IPS-18c (cell line): ENCODE data around the gene ADCY5.

Source experiments
- H3K4me3 ChIP-seq: 2 replicates; pipeline ENCODE4 v1.7.0; 2013; ENCODE audit warnings: low read depth, mild to moderate bottlenecking, low read length, moderate library complexity; ENCODE audit not compliant: insufficient read depth
- H3K9me3 ChIP-seq: one replicate; pipeline ENCODE4 v1.6.1; 2013; ENCODE audit warnings: mild to moderate bottlenecking, low read length, moderate library complexity; ENCODE audit not compliant: control insufficient read depth, insufficient read depth

The ADCY5 gene

DNA sequence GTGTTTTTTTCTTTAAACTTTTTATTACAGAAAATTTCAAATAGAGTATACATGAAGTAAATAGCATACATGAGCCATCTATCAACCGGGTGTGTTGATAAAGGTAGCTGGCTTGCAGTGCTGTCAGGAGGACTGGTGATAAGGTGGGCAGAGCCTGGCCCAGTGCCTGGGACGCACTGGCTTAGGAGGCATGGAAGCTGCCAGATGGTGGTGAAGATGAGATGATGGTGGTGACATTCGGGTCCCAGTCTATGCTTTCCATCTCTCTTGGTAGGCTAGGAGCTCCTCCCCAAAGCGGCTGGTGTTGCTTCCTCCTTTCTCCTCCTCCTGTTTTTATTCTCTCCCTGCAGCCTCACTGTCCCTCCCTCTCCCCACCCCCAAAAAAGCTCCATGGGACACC, 101.7 kb downstream of the ADCY5 start:
- Histone ChIP-seq H3K9me3 (peaks cover 2% of the 10 kb centered on the region), H3K4me3 (no peak overlapping the region)

DNA sequence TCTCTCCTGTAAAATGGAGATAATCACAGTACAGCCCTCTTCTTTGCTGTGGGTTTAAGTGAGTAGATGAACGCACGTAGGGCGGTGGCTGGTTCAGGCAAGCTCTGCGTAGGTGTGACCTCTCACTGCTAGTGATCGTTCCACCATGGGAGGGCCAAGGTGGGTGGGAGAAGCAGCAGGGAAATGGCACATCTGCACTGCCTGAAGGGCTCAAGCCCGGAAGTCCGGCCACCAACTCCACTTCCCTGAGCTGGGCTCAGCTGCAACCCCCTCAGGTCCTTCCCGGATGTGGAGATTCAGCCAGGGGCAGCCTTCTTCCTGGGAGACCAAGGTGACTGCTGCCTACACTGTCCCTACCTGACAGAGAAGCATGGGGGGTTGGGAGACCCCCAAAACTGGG, 102.9 kb downstream of the ADCY5 start:
- Histone ChIP-seq H3K4me3 (no peak overlapping the region), H3K9me3 (peaks cover 2% of the 10 kb centered on the region)

DNA sequence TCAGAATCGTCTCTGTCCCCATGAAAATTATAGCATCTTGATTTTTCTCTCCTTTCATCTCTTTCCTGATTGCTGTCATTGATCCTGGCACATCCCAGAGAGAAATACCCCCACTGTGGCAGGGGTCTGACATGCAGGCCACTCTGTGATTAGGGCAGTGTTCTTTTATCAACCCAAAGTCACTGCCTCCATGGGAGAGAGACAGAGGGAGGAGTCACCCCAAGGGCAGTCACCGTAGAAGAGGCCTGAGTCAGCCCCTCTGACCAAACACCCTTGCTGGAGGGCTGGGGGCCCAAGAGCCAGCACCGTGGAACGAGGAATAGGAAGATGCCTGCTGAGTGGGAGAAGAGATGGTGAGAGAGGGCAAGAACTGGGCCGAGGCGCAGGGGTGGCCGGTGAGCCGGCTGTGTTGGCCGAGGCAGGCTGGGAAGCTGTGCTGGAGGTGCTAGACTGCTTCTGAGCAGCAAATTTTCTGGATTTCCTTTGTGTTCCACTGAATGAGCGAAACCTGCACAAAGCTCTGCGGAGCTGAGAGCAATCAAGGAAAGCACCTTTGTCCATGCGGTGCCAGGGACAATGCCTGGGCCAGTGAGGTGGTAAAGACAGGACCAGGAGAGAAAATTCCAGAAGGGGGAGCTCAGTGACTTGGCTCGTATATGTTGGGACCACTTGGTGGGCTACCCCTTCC, 103.8 kb downstream of the ADCY5 start:
- Histone ChIP-seq H3K4me3 (no peak overlapping the region), H3K9me3 (peaks cover 2% of the 10 kb centered on the region)

DNA sequence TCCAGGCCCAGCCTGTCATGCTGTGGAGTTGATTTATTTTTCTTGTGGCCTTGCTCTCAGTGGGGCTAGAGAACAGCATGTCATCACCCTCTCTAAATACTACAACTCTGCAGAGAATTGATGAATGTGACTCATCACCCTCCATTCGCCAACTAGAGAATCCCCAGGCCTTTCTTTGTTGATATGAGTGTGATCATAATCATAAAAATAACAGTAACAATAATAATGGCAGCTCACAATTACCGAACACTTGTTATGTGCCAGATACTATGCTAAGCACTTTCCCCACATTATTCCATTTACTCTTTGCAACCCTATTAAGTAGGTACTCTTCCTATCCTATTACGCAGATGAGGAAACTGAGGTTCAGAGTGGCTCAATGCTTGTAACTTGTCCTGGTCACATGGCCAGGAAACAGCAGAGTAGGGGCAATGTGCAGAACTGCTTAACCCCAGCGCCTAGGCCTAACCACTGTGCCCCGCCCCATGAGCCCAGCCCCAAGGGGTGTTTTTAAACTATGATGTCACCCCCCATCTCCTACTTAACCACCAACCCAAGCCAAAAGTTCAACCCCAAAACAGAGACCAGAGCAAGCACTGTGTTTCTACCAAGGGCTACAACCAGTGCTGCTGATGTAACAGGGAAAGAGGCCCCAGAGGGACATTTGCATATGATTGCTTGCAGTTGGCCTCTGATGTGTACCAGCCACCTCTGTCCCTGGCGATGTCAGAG, 104.5 kb downstream of the ADCY5 start:
- Histone ChIP-seq H3K4me3 (no peak overlapping the region), H3K9me3 (no peaks in the 10 kb centered on the region)

DNA sequence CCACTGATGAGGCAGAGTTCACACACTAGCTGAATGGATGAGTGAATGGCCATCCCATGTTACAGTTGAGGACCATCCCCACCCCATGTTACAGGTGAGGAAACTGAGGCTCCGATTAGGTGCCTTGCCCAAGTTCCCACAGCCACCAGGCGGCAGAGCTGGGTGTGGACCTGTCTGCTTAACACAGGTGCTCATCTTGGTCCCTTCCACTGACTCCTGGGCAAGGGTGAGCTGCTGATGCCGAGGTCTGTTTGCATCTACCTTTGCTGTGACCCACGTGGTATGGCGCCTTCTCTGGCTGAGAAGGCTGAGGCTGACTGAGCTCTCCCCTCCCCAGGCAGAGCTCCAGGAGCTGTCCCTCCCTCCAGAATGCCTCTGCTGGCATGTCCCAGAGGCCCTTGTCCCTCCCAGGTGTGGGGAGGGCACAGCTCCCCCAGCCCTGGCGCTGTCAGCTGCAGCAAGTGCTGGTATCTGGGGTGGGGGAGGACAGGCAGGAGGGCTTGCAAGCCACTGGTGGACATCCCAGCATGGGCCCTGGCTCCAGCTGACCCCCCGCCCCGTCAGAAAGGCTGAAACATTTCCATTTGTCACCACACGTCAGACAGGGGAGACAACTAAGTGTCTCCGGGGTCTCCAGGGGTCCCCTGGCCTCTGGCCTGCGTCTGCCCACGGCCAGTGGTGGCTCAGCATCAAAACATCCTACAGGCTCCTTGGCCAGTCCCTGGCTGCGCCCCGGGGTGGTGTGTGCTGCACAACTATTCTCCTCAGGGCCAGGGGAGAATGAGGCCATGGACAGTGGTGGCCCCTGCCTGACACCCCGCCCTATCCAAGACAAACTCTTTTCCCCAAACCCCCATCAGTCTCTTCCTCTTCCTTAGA, 105.4 kb downstream of the ADCY5 start:
- no peak overlapping the region for H3K4me3 ChIP-seq

DNA sequence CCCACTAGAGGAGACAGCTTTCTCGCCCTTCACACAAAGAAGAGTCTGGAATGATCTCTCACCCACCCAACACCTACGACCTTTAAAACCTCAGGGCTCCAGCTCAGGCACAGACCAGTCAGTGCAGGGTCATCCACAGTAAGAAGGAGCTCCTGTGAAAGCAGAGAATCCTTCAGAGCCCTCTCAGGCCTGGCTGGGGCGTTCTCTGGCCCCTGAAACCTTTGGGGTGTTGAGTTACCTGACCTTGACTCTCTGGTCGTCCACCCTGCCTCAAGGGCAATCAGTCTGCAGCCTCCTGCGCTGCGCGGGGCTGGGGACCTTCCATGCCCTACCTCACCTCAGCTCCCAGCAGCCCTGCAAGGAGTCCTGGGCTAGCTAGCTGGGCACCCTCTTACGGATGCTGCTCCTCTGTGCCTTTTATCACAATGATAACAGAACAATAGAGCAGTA, 106.2 kb downstream of the ADCY5 start:
- H3K4me3 ChIP-seq = no peak overlapping the region
- H3K9me3 ChIP-seq = no peaks in the 10 kb centered on the region

More for the DNA sequence above, 105.4 kb downstream of the ADCY5 start:
- no peaks in the 10 kb centered on the region for H3K9me3 ChIP-seq

DNA sequence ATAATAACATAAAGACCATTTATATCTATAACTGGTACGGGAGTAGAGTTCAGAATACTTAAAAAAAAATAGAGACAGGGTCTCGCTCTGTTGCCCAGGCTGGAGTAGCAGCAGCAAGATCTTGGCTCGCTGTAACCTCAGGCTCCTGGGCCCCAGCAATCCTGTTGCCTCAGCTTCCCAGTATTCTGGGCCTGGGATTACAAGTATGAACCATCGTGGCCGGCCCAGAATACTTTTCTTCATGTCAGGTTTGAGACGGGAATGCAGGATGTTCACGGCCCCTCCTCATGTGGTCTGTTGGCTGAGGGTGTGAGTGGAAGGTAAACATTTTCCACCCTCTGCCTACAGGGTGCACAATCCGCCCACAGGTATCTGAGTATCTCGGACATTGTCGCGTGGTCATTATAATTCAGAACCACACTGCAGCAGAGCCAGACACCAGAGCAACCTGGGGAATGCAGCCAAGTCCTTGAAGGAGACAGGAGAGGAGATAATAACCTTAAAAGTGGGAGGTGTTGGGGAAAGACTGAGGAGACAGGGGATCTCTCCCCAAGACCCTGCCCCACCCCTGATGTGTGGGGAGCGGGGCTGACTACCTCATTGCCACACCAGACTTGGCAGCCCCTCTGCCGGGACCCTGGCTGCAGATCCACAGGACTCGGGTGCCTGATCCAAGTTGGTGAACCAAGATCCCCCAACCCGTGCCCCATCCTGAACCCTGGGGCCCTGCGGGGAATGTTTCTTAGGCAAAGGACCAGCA, 106.8 kb downstream of the ADCY5 start:
- Histone ChIP-seq H3K4me3 (no peak overlapping the region), H3K9me3 (no peaks in the 10 kb centered on the region)

DNA sequence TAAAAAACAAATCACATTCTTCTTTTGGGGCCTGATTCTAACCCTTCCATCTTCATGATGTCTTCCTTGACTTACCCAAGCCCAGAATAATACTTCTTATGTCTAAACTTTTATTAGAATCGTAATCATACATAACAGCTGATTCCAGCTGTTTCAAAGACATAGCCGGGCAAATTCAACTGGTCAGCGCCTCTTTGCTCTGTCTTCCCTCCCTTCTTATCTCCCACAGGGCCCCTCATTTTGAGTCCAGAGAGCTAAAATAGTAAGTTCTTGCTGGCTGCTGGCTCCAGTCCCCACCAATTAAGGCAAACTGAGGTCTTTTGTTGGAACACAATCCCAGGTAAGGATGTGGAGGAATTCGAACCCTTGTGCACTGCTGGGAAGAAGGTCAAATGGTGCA, 108.6 kb downstream of the ADCY5 start:
- Histone ChIP-seq H3K4me3 (no peak overlapping the region), H3K9me3 (no peaks in the 10 kb centered on the region)

DNA sequence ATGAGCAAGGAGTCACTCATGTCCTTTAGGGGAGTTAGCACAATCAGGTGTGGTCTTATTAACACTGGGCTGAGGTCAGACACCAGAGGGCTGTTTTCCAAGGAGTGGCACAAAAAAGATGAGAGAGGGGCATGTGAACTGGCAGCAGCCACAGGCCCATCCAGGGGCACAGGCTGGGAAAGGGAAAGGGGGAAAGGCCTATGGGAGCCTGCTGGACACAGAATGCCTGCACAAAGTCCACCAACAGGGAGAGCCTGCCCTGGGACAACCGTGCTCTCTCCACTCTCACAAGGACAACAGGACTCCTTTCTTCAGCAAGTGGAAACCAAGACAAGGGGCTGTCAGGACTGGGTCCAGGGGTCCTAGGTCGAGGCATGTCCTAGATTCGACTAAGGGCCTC, 109.6 kb downstream of the ADCY5 start:
- Histone ChIP-seq H3K9me3 (no peaks in the 10 kb centered on the region), H3K4me3 (no peak overlapping the region)

DNA sequence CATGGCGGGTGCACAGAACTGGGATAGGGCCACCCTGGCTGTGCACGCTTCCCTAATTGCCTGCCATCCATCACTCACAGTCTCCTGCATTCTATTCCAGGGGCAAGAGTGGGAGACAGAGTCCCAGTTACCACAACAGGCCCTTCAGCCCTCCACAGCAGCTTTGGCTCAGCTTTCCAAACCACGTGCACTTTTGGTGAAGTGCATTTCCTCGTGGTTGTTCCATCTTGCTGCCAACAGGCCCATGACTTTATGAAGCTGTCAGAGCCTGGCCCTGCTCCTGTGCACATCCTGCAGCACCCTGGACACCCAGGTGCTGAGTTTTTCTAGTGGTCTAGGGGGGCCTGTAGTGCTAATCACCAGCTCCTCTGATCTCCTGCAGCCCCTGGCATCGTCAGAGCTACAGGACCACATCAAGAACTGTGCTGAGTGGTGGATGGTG, 110.2 kb downstream of the ADCY5 start:
- H3K9me3 ChIP-seq = no peaks in the 10 kb centered on the region
- no peak overlapping the region for H3K4me3 ChIP-seq

DNA sequence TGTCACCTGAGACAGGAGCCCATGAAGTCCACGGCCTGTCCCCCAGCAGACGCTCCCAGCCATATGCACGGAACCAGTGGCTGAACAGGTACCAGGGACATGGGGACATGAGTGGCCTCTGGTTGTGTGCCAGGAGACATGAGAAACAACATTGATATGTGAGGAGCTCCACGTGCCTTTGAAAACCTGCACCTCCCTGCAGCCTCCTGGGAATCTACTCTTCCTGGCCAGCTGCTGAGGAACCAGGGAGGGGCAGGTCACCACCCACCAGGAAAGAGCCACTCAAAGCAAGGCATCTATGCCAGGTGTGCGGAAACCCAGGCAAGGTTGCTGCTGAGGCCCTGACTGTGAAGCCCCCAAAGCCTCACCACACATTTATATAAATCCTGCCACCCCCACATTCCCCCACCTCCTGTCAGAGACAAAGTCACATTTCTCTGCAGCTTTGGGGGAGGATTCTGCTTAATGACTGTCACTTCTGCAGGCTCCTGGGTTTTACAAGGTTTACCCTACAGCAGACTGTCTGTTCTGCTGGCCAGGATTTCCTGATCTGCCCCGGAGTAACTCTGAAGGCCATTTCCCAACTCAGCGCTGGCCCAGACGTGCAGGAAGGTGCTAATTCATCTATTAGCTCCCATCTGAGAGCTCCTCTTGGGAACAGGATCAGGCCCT, 110.8 kb downstream of the ADCY5 start:
- no peaks in the 10 kb centered on the region for H3K9me3 ChIP-seq
- no peak overlapping the region for H3K4me3 ChIP-seq

DNA sequence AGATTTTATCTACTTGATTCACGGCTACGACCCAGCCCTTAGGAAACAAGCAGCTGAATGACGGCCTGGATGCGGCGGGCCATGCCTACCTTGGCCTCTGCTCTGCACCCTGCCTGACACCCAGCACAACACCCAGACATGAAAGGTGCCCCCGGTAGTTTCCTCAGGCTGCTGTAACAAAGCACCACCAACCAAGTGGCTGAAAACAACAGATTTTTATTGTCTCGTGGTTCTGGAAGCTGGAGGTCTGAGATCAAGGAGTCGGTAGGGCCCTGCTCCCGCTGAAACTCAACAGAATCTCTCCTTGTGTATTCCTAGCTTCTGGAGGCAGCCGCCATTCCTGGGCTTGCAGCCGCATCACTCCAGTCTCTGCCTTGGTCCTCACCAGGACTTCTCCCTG, 111.7 kb downstream of the ADCY5 start:
- H3K9me3 ChIP-seq = no peaks in the 10 kb centered on the region
- H3K4me3 ChIP-seq = no peak overlapping the region

DNA sequence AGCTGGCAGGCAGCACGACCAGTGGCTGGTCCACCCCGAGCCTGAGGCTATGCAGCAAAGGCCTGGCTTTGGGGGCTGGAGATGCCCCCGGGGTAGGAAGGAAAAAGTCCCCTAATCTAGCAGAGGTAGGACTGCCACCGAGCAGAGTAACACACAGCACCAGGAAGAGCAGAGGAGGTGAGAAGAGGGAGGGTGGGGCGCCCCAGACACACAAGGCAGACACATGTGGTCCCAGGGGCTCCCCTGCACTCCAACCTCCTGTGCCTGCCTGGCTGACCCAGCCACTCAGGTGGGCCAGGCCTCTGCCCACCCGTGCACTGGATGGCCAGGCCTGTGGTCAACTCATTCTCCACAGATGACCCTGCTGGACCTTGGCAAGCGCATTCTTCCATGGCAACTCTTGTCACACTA, 112.4 kb downstream of the ADCY5 start:
- H3K9me3 ChIP-seq = no peaks in the 10 kb centered on the region
- H3K4me3 ChIP-seq = no peak overlapping the region

DNA sequence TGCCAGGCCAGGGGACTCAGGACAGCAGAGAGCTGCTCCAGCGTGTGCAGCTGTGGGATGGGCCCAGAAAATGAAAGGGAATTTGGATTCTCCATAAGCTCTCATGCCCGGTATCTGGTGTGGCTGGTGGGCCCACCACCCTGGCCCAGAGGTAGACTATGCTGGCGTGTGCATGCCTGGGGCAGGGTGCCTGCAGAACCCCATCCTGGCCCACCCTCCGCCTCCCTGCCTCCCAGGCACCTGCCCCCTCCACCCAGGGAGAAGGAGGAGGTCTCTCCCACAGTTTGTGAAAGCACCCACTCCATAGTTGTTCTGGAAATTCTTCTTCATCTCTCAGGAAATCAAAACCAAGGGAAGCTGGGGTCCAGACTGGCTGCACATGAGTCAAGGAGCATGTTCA, 112.9 kb downstream of the ADCY5 start:
- Histone ChIP-seq H3K4me3 (no peak overlapping the region), H3K9me3 (no peaks in the 10 kb centered on the region)

DNA sequence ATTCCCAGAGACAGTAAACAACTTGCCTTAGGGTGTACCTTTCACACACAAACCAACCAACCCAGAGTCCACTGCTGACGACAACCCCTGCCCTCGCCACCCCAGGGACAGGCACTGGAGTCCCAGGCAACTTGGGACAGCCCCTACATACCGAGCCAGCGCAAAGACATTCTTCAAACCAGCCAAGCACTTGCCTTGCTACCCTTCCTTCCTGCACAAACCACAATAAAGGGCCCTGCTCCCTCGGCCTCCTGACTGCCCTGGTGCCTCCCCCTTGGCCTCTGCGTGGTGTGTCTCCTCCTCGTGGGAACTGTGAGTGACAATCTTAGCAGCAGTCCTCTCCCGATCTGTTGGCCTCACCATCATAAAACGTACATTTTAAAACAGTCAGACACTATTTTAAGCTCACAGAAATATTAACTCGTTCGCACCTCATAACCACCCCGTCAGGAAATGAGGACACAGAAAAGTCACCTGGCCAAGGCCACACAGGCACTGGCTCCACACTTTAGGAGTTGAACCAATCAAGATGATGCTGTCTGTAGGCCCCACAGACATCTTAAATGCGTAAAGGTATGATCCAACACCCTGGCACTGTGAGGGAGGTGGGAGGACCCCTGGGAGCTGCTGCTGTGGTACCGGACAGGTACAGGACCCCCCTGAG, 113.8 kb downstream of the ADCY5 start:
- H3K9me3 ChIP-seq = no peaks in the 10 kb centered on the region
- H3K4me3 ChIP-seq = no peak overlapping the region

DNA sequence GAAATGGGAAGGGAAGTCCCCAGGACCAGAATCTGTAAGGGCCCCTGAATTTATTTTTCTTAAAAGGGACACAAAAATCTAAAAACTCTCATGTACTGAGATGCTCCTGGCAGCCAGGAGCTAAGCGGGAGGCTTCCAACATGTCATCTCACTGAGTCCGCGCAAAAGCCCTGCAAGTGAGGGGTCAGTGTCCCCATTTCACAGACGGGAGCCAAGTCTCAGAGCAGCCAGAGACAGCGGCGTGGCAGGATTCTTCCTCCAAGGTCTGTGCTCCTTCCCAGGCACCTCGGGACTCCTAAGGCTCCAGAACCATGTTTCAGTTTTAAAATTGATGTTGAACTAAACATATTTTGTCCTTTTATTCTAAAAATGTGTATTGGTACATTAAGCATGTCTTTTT, 114.8 kb downstream of the ADCY5 start:
- no peaks in the 10 kb centered on the region for H3K9me3 ChIP-seq
- H3K4me3 ChIP-seq = no peak overlapping the region
